ENCODE measurements around the gene FASN. TPM values are rescaled to one million over a fixed set of nuclear protein-coding genes. Genes with fewer than 3 reads are reported as not detected.

Gene FASN
- total and polyA plus RNA-seq, 2 donors (not counting 1 experiment from before 2014, with no cell fraction given), result 19.4 to 35.6 TPM

DNA sequence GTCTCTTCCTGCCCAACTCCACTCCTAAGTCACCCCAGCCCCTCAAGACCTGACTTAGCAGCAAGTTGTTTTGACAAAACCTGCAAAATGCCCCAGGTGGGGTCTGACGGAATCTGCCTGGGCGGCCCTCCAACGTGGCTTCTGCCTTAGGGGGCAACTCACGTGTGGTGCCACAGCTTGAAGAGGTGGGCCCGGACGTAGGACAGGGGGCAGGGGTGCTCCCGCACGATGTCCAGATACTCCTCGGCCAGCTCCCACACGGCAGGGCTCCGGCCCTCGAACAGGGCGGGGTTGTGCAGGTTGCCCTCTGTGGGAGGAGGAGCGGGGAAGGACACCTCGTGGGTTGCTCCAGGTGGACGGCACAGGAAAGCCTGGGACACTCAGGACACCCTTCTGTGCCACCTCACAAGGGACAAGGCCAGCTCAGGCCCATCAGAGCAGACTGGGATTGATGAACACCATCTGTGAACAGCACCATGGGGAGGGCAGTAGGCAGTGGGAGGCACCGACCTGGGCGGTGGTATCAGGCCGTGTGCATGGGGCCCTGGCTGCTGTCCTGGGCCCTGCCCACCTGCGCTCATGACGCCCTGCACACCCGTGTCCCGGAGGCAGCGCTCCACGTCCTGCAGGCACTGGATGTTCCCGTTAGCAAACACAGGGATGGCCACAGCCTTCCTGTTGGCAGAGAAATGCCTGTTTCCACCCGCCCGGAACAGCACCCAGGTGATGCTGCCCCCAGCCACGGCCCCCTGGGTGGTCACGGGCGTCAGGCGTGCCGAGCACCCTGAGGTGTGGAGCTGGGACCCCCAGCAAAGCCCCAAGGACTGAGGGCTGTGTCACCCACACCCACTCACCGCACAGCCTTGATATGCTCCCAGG, 36.8 kb downstream of the FASN start:
- Histone ChIP-seq H2AFZ (ENCODE audit: insufficient read depth, low read depth, low read length, poor library complexity, severe bottlenecking) (no peak overlapping the region), H3K9me3 (ENCODE audit: control extremely low read depth in 1 of 3, control insufficient read depth in 2 of 3, insufficient read depth in 1 of 3, low read length in 2 of 3) (no peaks in the 10 kb centered on the region), H4K20me1 (ENCODE audit: control insufficient read depth, insufficient read depth, low read length, poor library complexity, severe bottlenecking) (peaks cover 8% of the 10 kb centered on the region), H3K4me2 (replicated peaks; ENCODE audit: low read depth, low read length, poor library complexity, severe bottlenecking) (no peak overlapping the region), H3K9ac (ENCODE audit: low read length) (no peak overlapping the region), H3K4me3 (ENCODE audit: control extremely low read depth in 1 of 5, extremely low read depth in 1 of 5, insufficient read depth in 1 of 5, low read depth in 2 of 5, low read length in 4 of 5) (no peak overlapping the region), H3K79me2 (ENCODE audit: control insufficient read depth, insufficient read depth, low read length) (peaks cover 5% of the 10 kb centered on the region), H3K27me3 (replicated peaks in 1 of 4; ENCODE audit: control extremely low read depth in 1 of 4, control insufficient read depth in 3 of 4, insufficient read depth in 4 of 4, low read length in 3 of 4) (no peaks in the 10 kb centered on the region), H3K36me3 (replicated peaks in 1 of 2; ENCODE audit: control extremely low read depth in 1 of 2, control insufficient read depth in 1 of 2, extremely low read depth in 1 of 2, insufficient read depth in 2 of 2, low read length in 1 of 2) (peaks cover 0 to 36% of the 10 kb centered on the region in 2 experiments), H3K4me1 (ENCODE audit: control insufficient read depth in 2 of 2, insufficient read depth in 2 of 2, low read length in 2 of 2) (peaks cover 12 to 23% of the 10 kb centered on the region in 2 donors), H3K27ac (ENCODE audit: low read length in 2 of 2) (no peak overlapping the region)
- POLR2A ChIA-PET, result no interaction called here
- H3K4me3 Mint-ChIP-seq, result no peak overlapping the region
- ATAC-seq (ENCODE audit: low read depth), result no peak
- no peaks in the 10 kb centered on the region for H3K9me3 Mint-ChIP-seq (ENCODE audit: insufficient read depth)
- DNase-seq, result no peak
- no peaks in the 10 kb centered on the region for H3K27me3 Mint-ChIP-seq
- CTCF ChIA-PET, result no interaction called here
- 95% methylated on average over 31 of the region's 34 CpGs for WGBS (ENCODE audit: insufficient coverage)
- no peak overlapping the region for H3K27ac Mint-ChIP-seq
- TF ChIP-seq, protein P1, sequence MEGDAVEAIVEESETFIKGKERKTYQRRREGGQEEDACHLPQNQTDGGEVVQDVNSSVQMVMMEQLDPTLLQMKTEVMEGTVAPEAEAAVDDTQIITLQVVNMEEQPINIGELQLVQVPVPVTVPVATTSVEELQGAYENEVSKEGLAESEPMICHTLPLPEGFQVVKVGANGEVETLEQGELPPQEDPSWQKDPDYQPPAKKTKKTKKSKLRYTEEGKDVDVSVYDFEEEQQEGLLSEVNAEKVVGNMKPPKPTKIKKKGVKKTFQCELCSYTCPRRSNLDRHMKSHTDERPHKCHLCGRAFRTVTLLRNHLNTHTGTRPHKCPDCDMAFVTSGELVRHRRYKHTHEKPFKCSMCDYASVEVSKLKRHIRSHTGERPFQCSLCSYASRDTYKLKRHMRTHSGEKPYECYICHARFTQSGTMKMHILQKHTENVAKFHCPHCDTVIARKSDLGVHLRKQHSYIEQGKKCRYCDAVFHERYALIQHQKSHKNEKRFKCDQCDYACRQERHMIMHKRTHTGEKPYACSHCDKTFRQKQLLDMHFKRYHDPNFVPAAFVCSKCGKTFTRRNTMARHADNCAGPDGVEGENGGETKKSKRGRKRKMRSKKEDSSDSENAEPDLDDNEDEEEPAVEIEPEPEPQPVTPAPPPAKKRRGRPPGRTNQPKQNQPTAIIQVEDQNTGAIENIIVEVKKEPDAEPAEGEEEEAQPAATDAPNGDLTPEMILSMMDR (IDR thresholded peaks at IDR 0.05), result no peak
- no peak for TF ChIP-seq EZH2 (IDR thresholded peaks at IDR 0.05; ENCODE audit: borderline replicate concordance, insufficient read depth, low read depth, low read length, poor library complexity, severe bottlenecking)
- intact Hi-C loops (cut with micrococcal nuclease), result no loop called here
- H3K4me1 Mint-ChIP-seq, result peaks cover 11% of the 10 kb centered on the region

DNA sequence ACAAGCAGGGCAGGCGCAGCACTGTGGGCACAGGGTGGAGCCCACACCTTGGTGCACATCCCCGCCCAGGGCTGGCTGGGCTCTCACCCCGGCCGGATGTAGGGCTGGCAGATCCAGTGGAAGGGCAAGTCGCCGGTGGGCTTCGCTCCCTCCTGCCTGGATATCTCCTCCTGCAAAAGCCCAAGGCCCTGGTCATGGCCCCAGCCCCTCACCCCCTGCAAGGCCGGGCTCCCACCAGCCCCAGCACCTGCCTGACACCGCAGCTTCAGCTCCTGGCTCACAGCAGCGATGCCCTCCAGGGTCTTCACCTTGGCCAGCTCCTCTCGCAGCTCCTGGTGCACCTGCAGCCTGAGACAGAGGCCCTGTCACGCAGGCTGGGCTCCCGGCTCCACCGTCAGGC, 37.4 kb downstream of the FASN start:
- no peak overlapping the region for H3K4me3 Mint-ChIP-seq
- POLR2A ChIA-PET, result no interaction called here

More for the DNA sequence above, 37.4 kb downstream of the FASN start:
- intact Hi-C loops (cut with micrococcal nuclease), result no loop called here
- H3K27me3 Mint-ChIP-seq, result no peaks in the 10 kb centered on the region
- no peak overlapping the region for H3K4me2 ChIP-seq (replicated peaks; ENCODE audit: low read depth, low read length, poor library complexity, severe bottlenecking)
- ATAC-seq (ENCODE audit: low read depth) (no peak), DNase-seq (no peak)
- peaks cover 0 to 41% of the 10 kb centered on the region in 2 experiments for H3K36me3 ChIP-seq (replicated peaks in 1 of 2; ENCODE audit: control extremely low read depth in 1 of 2, control insufficient read depth in 1 of 2, extremely low read depth in 1 of 2, insufficient read depth in 2 of 2, low read length in 1 of 2)
- H3K4me3 ChIP-seq (ENCODE audit: control extremely low read depth in 1 of 5, extremely low read depth in 1 of 5, insufficient read depth in 1 of 5, low read depth in 2 of 5, low read length in 4 of 5), result no peak overlapping the region
- H3K79me2 ChIP-seq (ENCODE audit: control insufficient read depth, insufficient read depth, low read length), result no peaks in the 10 kb centered on the region
- 94% methylated on average over 14 of the region's 14 CpGs for WGBS (ENCODE audit: insufficient coverage)
- no peak overlapping the region for H3K9ac ChIP-seq (ENCODE audit: low read length)
- CTCF ChIA-PET, result no interaction called here
- H3K27ac ChIP-seq (ENCODE audit: low read length in 2 of 2), result no peak overlapping the region
- peaks cover 8% of the 10 kb centered on the region for H4K20me1 ChIP-seq (ENCODE audit: control insufficient read depth, insufficient read depth, low read length, poor library complexity, severe bottlenecking)
- peaks cover 8 to 17% of the 10 kb centered on the region in 2 donors for H3K4me1 ChIP-seq (ENCODE audit: control insufficient read depth in 2 of 2, insufficient read depth in 2 of 2, low read length in 2 of 2)
- no peaks in the 10 kb centered on the region for H3K9me3 ChIP-seq (ENCODE audit: control extremely low read depth in 1 of 3, control insufficient read depth in 2 of 3, insufficient read depth in 1 of 3, low read length in 2 of 3)
- H3K27me3 ChIP-seq (replicated peaks in 1 of 4; ENCODE audit: control extremely low read depth in 1 of 4, control insufficient read depth in 3 of 4, insufficient read depth in 4 of 4, low read length in 3 of 4), result no peaks in the 10 kb centered on the region
- H3K27ac Mint-ChIP-seq, result no peak overlapping the region
- no peak overlapping the region for H2AFZ ChIP-seq (ENCODE audit: insufficient read depth, low read depth, low read length, poor library complexity, severe bottlenecking)
- H3K4me1 Mint-ChIP-seq, result peaks cover 8% of the 10 kb centered on the region
- H3K9me3 Mint-ChIP-seq (ENCODE audit: insufficient read depth), result no peaks in the 10 kb centered on the region
- TF ChIP-seq, protein P1 (IDR thresholded peaks at IDR 0.05), result no peak
- no peak for TF ChIP-seq EZH2 (IDR thresholded peaks at IDR 0.05; ENCODE audit: borderline replicate concordance, insufficient read depth, low read depth, low read length, poor library complexity, severe bottlenecking)

Data from B cell (primary cell).